BLaER1 treated with 17β-estradiol and CSF1 and Interleukin-3, amounts not matched to agents 10 nM and 100 nM (cell line): ENCODE data around the gene CDK5R1.

ENCODE experiments used
- H3K27ac ChIP-seq, 11 experiments: shearing (Covaris generic); formaldehyde crosslinking; 2 replicates each; pipeline ENCODE4 v1.8.1; 2022
- H3K27me3 ChIP-seq, 11 experiments: shearing (Covaris generic); formaldehyde crosslinking; 2 replicates each; pipeline ENCODE4 v1.8.1; 2022
- H3K36me3 ChIP-seq, 11 experiments: shearing (Covaris generic); formaldehyde crosslinking; 2 replicates each; pipeline ENCODE4 v1.8.1; 2022
- H3K4me1 ChIP-seq, 10 experiments: shearing (Covaris generic); formaldehyde crosslinking; 2 replicates each; pipeline ENCODE4 v1.8.1; 2022
- H3K4me2 ChIP-seq, 11 experiments: shearing (Covaris generic); formaldehyde crosslinking; 2 replicates each; pipeline ENCODE4 v1.8.1; 2022
- H3K4me3 ChIP-seq, 10 experiments: shearing (Covaris generic); formaldehyde crosslinking; 2 replicates each; pipeline ENCODE4 v1.8.1; 2022
- H3K9ac ChIP-seq, 11 experiments: shearing (Covaris generic); formaldehyde crosslinking; 2 replicates each; pipeline ENCODE4 v1.8.1; 2022
- H3K9me3 ChIP-seq, 11 experiments: shearing (Covaris generic); formaldehyde crosslinking; replicated peaks in 1 of 11; 2 replicates each; pipeline ENCODE4 v1.8.1; 2022
- H4K20me1 ChIP-seq, 11 experiments: shearing (Covaris generic); formaldehyde crosslinking; 2 replicates each; pipeline ENCODE4 v1.8.1; 2022
- Cebpa-rat ChIP-seq, 11 experiments: shearing (Covaris generic); IDR thresholded peaks; 2 replicates each; pipeline ENCODE4 v1.8.1; 2022

The CDK5R1 gene

DNA sequence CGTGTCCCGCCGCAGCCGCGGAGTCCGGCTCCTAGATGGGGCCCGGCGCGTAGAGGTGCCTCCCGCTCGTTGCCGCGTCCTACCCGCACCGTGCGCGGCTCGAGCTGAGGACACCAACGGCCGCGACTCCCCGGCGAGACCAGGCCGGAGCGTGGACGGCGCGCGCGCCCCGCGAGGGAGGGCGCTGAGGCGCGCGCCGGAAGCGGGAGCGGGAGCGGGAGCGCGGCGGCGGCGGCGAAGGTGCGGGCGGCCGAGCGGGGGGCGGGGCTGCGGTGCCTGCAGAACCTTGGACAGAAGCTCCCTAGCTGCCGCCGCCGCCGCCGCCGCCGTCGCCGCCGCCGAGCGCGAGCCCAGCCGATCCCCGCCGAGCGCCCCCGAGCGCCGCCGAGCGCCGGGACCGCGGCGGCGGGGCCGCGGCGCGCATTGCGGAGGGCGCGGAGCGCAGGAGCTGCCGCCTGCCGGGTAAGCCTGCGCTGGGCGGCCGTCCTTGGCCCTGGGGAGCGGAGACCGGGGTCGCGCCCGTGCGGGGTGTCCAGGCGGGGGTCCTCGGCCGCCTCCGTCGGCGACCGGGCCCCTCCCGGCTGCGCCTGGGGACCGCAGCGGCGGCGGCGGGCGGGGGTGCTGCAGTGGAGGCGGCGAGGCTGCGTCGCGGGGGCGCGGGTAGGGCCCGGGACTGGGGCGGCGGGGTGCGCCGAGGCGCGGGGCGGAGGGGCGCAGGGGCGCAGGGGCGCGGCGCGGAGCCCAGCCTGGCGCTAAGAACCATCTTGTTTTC, at the start of gene CDK5R1:
TSS of gene CDK5R1 (plus strand) at position 293 of the 772 bp plus-strand sequence. CDS start 628 bp downstream, outside the sequence.
- H3K9me3 ChIP-seq = no peaks in the 10 kb centered on the region
- H3K27ac ChIP-seq = peak within 1 kb of the TSS in 10 of 11 experiments; percentile 40 to 88 (median 82); a peak in 19 of 22 replicates
- H4K20me1 ChIP-seq = peaks cover 0 to 66% (median 54%) of the 10 kb centered on the region in 11 experiments; a peak in 21 of 22 replicates
- peaks cover 8 to 48% (median 40%) of the 10 kb centered on the region in 11 experiments; a peak in 20 of 22 replicates for H3K36me3 ChIP-seq
- peak within 1 kb of the TSS; percentile 90 to 99 (median 94) for H3K4me2 ChIP-seq
- H3K4me3 ChIP-seq = peak within 1 kb of the TSS; percentile 70 to 88 (median 80)
- H3K4me1 ChIP-seq = peaks cover 18 to 73% (median 57%) of the 10 kb centered on the region in 10 experiments
- H3K9ac ChIP-seq = peak within 1 kb of the TSS; percentile 76 to 91 (median 84)
- H3K27me3 ChIP-seq = no peaks in the 10 kb centered on the region
- TF ChIP-seq Cebpa-rat (IDR thresholded peaks at IDR 0.05) = no peak

DNA sequence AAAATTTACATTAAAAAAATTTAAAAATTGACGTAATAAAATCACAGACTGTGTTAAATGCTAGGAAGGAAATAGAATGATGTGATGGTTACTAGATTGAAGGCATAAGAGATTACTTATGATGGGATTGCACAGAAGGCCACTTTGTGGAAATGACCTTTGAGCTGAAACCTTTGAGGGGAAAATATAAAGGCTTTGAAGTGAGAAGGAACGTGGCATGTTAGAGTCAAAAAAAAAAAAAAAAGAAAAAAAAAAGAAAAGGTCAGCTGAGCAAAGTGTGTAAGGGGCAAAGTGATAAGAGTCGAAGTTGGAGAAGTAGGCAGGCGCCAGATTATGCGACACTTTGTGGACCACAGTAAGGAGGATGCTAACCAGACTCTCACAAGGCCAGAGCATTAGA, 46.1 kb upstream of the CDK5R1 start:
- H3K4me3 ChIP-seq = no peak overlapping the region
- no peak overlapping the region for H3K27ac ChIP-seq
- H3K9me3 ChIP-seq = peaks cover 8 to 15% (median 12%) of the 10 kb centered on the region in 11 experiments; a peak in 19 of 22 replicates

DNA sequence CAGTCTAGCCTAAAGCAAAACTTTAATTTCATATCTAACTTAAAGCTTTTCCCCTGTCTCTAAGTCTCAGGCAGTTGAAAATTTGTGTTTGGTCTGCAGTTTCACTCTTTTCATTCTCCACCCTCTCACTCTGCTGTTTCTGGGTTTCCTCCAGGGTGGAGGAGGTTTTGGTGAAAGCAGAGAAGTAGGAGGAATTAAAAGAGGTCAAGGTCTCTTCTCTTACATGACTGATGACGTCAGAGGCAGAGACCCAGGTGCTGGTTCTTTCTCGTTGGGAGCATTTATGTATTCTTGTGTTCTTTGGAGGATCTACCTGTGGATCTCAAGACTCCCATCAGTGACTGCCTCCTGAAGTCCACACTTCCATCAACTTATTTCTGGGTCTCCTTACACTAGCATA, 44.9 kb upstream of the CDK5R1 start:
- peaks cover 0 to 4% (median 2%) of the 10 kb centered on the region in 11 experiments; a peak in 10 of 22 replicates for H3K9me3 ChIP-seq
- peaks cover 0 to 17% (median 3%) of the 10 kb centered on the region in 11 experiments; a peak in 19 of 22 replicates for H3K36me3 ChIP-seq
- peaks cover 0 to 25% (median 20%) of the 10 kb centered on the region in 11 experiments; a peak in 19 of 22 replicates for H4K20me1 ChIP-seq
- TF ChIP-seq Cebpa-rat (IDR thresholded peaks at IDR 0.05) = no peak
- peaks cover 17 to 25% (median 21%) of the 10 kb centered on the region in 10 experiments for H3K4me1 ChIP-seq
- H3K4me2 ChIP-seq = no peak overlapping the region
- no peaks in the 10 kb centered on the region for H3K27me3 ChIP-seq
- no peak overlapping the region for H3K4me3 ChIP-seq
- H3K9ac ChIP-seq = no peak overlapping the region
- no peak overlapping the region for H3K27ac ChIP-seq

More for the DNA sequence above, 46.1 kb upstream of the CDK5R1 start:
- TF ChIP-seq Cebpa-rat (IDR thresholded peaks at IDR 0.05) = no peak
- no peaks in the 10 kb centered on the region for H3K27me3 ChIP-seq
- H3K4me1 ChIP-seq = peaks cover 6 to 14% (median 10%) of the 10 kb centered on the region in 10 experiments
- peaks cover 0 to 6% (median 0%) of the 10 kb centered on the region in 11 experiments; a peak in 1 of 22 replicates for H3K36me3 ChIP-seq
- H3K9ac ChIP-seq = no peak overlapping the region
- peaks cover 0 to 13% (median 8%) of the 10 kb centered on the region in 11 experiments; a peak in 13 of 22 replicates for H4K20me1 ChIP-seq
- no peak overlapping the region for H3K4me2 ChIP-seq

DNA sequence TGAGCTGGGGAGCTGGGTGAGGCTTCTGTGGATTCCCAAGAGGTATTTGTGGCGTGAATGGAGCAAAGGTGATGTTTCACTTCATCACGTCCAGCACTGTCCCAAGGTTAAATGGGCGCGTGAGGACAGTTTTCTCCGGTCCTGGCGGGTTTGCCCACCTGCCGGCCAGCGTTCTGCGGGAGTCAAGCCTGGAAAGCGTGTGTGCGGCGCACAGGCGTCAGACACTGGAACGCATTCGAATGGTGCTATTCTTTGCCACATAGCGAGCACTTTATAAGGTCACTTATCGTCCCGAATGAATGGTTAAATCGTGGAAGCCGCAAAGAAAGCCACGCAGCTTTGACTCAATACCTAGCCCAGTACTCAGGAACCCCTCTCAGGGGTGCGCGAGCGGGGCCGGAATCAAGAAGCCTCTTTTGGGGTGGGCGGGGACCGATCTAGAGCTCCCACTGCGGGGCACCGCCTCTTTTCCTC, 42.9 kb upstream of the CDK5R1 start:
- Histone ChIP-seq H3K4me1 (peaks cover 20 to 31% (median 24%) of the 10 kb centered on the region in 10 experiments), H3K27ac (peak overlapping the region in 3 of 11 experiments; percentile 95 to 97 (median 97); a peak in 8 of 22 replicates), H3K4me3 (peak overlapping the region; percentile 89 to 100 (median 97)), H3K9me3 (peaks cover 0 to 4% (median 0%) of the 10 kb centered on the region in 11 experiments; a peak in 1 of 22 replicates), H3K4me2 (peak overlapping the region; percentile 86 to 99 (median 95)), H3K36me3 (peaks cover 18 to 37% (median 23%) of the 10 kb centered on the region in 11 experiments), H4K20me1 (peaks cover 2 to 44% (median 34%) of the 10 kb centered on the region in 11 experiments; a peak in 19 of 22 replicates), H3K9ac (peak overlapping the region; percentile 95 to 100 (median 97)), H3K27me3 (no peaks in the 10 kb centered on the region)
- no peak for TF ChIP-seq Cebpa-rat (IDR thresholded peaks at IDR 0.05)

DNA sequence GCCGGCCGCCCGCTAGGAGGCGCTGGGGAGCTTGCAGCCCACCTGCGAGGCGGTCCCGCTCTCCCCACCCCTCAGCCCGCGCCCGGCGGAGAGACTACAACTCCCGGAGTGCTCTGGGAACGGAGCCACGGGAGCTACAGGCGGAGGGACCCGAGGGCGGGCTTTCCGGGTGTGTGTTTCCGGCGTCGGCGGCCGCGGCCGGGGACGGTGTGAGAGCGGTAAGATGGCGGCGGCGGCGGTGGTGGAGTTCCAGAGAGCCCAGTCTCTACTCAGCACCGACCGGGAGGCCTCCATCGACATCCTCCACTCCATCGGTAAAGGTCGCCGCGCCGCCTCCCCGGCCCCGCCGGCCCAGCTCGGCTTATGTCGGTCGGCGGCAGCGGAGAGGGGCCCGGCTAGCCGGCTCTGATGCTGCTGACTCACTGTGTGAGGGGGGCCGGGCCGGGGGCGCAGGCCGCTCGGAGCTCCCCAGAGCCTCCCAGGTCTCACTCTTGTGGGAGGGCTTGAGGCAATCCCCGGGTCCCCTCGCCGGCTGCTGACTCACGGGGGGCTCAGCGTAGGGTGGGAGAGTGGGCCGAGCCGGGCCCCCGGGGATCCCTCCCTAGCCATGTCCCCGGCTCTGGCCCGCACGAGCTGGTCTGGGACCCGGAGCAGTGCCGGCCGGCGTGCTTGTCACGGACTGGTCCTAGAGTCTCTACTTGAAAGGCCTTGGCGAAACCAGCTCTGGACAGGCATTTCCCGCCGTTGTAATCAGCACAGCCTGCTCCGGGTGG, 42.3 kb upstream of the CDK5R1 start, which contains the start of gene PSMD11:
TSS of gene PSMD11 (plus strand) at position 210 of the 773 bp plus-strand sequence. CDS start at position 224, 14 bp downstream.
- Histone ChIP-seq H3K36me3 (peaks cover 24 to 44% (median 29%) of the 10 kb centered on the region in 11 experiments), H4K20me1 (peaks cover 8 to 51% (median 40%) of the 10 kb centered on the region in 11 experiments; a peak in 19 of 22 replicates), H3K4me1 (peaks cover 20 to 31% (median 26%) of the 10 kb centered on the region in 10 experiments), H3K4me2 (peak within 1 kb of the TSS; percentile 86 to 99 (median 95)), H3K27me3 (no peaks in the 10 kb centered on the region), H3K4me3 (peak within 1 kb of the TSS; percentile 89 to 100 (median 97)), H3K9me3 (peaks cover 0 to 4% (median 0%) of the 10 kb centered on the region in 11 experiments; a peak in 1 of 22 replicates), H3K9ac (peak within 1 kb of the TSS; percentile 95 to 100 (median 97)), H3K27ac (peak within 1 kb of the TSS; percentile 90 to 99 (median 96))
- no peak for TF ChIP-seq Cebpa-rat (IDR thresholded peaks at IDR 0.05)

DNA sequence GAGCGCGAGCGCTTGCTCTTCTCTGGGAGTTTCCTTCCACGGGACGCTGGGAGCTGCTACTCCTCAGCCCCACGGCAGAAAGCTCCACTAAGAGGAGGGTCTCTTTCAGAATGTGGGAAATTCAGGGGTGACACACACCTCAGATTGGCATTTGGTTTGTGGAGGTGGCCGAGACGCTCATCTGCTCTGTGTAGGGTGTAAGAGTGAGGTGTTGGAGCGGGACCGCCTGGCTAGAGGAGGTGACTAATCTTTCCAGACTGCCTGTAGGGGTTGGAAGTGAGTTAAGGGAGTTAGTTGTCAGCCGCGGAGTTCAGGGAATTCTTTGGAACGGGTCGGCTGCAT, 41.7 kb upstream of the CDK5R1 start:
- no peak for TF ChIP-seq Cebpa-rat (IDR thresholded peaks at IDR 0.05)
- Histone ChIP-seq H3K9me3 (peaks cover 0 to 4% (median 0%) of the 10 kb centered on the region in 11 experiments; a peak in 1 of 22 replicates), H3K9ac (peak overlapping the region; percentile 95 to 100 (median 97)), H3K4me3 (peak overlapping the region; percentile 89 to 100 (median 97)), H3K4me2 (peak overlapping the region; percentile 76 to 97 (median 89)), H3K27ac (peak overlapping the region; percentile 90 to 99 (median 96)), H3K27me3 (no peaks in the 10 kb centered on the region), H3K4me1 (peaks cover 20 to 31% (median 26%) of the 10 kb centered on the region in 10 experiments), H3K36me3 (peaks cover 30 to 49% (median 35%) of the 10 kb centered on the region in 11 experiments), H4K20me1 (peaks cover 10 to 56% (median 46%) of the 10 kb centered on the region in 11 experiments; a peak in 19 of 22 replicates)

DNA sequence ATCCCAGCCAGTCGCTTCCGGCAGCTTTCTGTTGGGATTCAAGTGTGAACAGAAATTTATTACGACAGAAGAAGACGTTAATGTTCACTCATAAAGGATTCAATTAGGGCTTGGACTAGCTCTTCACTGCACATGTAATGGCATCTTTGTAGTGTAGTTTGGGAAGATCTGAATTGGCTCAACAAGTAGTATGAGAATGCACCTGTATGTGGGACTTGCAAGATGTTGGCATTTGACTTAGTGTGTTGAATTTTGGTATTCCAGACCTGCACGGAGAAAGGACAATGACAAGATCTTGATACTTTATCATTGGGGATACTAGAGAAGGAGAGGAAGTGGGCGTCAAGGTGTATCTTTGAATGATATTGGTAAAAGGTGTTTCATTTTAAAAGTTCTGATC, 41.3 kb upstream of the CDK5R1 start:
- Histone ChIP-seq H3K27me3 (no peaks in the 10 kb centered on the region), H3K27ac (peak overlapping the region in 10 of 11 experiments; percentile 93 to 99 (median 96); a peak in 19 of 22 replicates), H4K20me1 (peaks cover 10 to 61% (median 50%) of the 10 kb centered on the region in 11 experiments; a peak in 19 of 22 replicates), H3K4me3 (peak overlapping the region; percentile 89 to 100 (median 97)), H3K9ac (peak overlapping the region; percentile 95 to 100 (median 97)), H3K4me2 (peak overlapping the region; percentile 76 to 97 (median 89)), H3K4me1 (peaks cover 20 to 31% (median 26%) of the 10 kb centered on the region in 10 experiments), H3K9me3 (peaks cover 0 to 4% (median 0%) of the 10 kb centered on the region in 11 experiments; a peak in 1 of 22 replicates), H3K36me3 (peaks cover 33 to 54% (median 39%) of the 10 kb centered on the region in 11 experiments)
- no peak for TF ChIP-seq Cebpa-rat (IDR thresholded peaks at IDR 0.05)

DNA sequence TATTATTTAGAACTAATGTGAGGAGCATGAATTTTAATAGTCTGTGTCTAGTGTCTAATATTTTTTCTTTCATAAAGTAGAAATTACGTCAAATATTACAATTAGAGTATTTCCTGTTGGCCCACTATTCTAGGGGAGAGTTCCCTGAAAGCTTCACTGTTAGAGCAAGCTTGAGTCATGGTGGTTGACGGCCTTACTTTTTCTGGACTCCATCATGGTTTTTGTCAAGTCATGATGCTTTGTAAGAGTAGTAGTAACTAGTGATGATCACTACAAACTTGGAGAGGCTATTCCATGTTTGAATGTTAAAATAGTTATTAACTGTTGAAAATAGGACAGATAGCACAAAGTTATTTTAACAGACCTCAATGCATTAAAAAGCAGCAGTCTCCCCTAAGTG, 40.8 kb upstream of the CDK5R1 start:
- peak overlapping the region; percentile 76 to 97 (median 89) for H3K4me2 ChIP-seq
- no peak for TF ChIP-seq Cebpa-rat (IDR thresholded peaks at IDR 0.05)
- H3K9ac ChIP-seq = peak overlapping the region in 5 of 11 experiments; percentile 1 to 42 (median 21); a peak in 3 of 22 replicates
- peaks cover 20 to 31% (median 26%) of the 10 kb centered on the region in 10 experiments for H3K4me1 ChIP-seq
- no peaks in the 10 kb centered on the region for H3K27me3 ChIP-seq
- peak overlapping the region; percentile 89 to 100 (median 97); a peak in 17 of 20 replicates for H3K4me3 ChIP-seq
- peak overlapping the region in 5 of 11 experiments; percentile 23 to 98 (median 38); a peak in 6 of 22 replicates for H3K27ac ChIP-seq
- peaks cover 38 to 58% (median 44%) of the 10 kb centered on the region in 11 experiments for H3K36me3 ChIP-seq
- H3K9me3 ChIP-seq = peaks cover 0 to 4% (median 0%) of the 10 kb centered on the region in 11 experiments; a peak in 1 of 22 replicates
- peaks cover 10 to 65% (median 55%) of the 10 kb centered on the region in 11 experiments; a peak in 20 of 22 replicates for H4K20me1 ChIP-seq
